Ovary (tissue), 3 donors: ENCODE measurements around the gene COL27A1.

Experiments
- CTCF ChIP-seq, 3 donors: fragments of 450-650 bp in 2 of 3; fragments of 200-600 bp in 1 of 3; IDR thresholded peaks; one replicate each; pipeline versions ENCODE4 v1.5.1 to v1.8.0; 2016 to 2022; ENCODE audit warnings: antibody characterized with exemption in 3 of 3, mild to moderate bottlenecking in 1 of 3
- POLR2A ChIP-seq: fragments of 450-650 bp; IDR thresholded peaks from one replicate; pipeline ENCODE4 v1.6.1; 2017; ENCODE audit warnings: antibody characterized with exemption, mild to moderate bottlenecking, moderate library complexity
- donor health status: DM: no; HTN: no; CAD: no.

DNA sequence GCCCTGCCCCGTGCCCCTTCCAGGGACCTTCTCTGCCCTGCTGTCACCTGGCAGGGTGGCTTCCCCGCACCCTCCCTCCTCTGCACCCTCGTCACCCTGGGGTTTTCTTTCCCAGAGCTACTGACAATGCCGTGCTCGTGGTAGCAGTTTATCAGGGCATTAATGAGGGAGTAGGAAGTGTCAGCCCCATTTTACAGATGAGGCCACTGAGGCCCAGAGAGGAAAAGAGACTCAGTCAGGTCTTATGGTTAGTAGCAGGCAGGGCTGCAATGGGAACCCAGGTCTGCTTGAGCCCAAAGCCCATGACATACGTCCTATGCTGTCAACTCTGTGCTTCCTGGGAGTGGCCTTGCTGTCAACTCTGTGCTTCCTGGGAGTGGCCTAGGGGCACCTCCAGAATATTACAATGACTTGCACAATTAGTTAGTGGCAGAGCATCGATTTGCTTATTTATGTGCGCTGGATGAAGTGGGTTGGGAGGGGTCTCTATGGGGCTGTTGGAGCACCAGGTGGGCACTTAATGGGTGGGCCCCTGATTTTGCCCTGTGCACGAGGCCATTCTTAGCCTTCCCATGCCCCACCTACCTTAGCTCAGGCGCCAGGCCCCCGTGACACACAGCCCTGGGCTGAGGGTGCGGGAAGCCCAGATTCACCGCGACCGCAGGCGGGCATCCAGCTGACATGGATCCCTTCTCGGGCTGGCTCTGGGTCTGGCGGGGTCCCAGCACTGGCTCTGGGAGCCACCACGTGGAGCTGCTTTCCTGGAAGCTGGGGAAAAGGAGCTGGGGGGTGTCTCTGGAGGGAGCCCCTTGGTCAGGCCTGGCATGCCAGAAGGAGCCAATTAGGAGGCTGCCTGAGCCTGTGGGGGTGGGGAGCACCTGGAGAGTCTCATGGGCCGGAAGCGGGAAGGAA, 85.6 kb downstream of the COL27A1 start:
- TF ChIP-seq CTCF (IDR thresholded peaks at IDR 0.05) (no peak), POLR2A (no peak)
